LoVo (cell line): ENCODE measurements around the gene PDPN.
"Not testable (repeated sequence)": the region's sequence is repeated elsewhere in the genome, so short reads cannot be mapped to it uniquely, and the experiment has no call there.

ENCODE experiments used
- DNase-seq: peaks from one replicate; pipeline ENCODE4 v3.0.0-alpha.2; 2016; ENCODE audit warnings: low spot score

Gene PDPN

DNA sequence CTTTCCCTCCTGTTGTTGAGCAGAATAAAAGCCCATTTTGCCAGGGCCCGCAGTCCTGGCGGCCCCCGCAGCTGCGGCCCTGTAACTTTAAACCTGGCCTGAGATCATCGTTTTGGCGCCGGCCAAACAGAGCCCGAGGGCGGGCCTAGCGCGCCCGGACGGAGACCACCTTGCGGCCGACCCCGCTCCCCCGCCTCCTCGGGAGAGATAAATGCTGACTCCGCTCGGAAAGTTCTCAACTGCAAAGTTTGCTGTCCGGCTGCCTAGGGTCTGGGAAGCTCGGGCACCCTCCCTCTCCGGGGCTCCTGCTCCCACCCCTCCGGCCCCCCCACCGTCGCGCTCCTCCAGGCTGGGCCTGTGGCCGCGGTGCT lies at the start of gene PDPN:
PDPN (plus strand) TSS at position 238 of the 371 bp plus-strand sequence. CDS start 202 bp downstream, outside the sequence.
- no peak for DNase-seq

DNA sequence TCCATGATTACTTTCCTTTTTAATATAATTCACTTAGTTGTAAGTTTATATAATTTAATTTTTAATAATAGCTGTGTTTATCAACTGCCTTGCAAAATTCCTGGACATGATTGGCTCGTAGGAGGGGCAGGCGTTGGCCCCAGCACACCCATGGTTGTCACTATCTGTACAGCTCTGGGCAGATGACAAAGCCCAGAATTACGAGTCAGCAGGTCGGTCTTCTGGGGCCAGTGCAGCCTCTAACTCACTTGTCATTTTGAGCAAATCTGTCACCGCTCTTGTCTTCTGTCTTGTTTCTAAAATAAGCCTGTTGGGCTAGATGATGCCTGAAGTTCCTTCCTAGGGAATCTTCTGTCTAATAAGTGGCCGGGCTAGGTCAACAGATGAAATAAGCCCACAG lies 48.4 kb upstream of the PDPN start:
- no peak for DNase-seq

- no peak for DNase-seq
Observed at GRCh38 chr1:13536571-13536970, 47.1 kb upstream of the PDPN start.

- no peak for DNase-seq
Observed at GRCh38 chr1:13538832-13539231, 44.8 kb upstream of the PDPN start.

GRCh38 chr1:13539683-13540082 lies 43.9 kb upstream of the PDPN start:
- no peak for DNase-seq

DNA sequence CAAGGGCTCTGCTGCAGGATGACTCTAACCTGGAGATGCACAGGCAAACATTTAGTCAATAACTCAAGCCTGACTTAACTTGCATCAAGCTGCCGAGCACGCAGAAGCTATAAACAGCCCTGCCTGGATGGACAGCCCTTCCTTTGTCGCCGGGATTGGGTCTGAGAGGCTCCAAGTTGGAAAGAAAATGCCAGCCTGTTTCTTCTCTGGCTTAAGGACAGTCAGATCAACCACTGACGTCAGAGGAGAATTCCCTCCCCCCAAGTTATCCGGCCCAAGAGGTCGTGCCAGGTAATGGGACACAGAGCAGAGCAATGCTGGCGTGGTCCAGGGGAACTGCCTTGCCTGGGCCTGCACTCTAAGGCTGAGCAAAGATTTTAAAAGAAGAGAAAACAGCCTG lies 42.8 kb upstream of the PDPN start:
- no peak for DNase-seq

GRCh38 chr1:13541435-13542215 lies 42.0 kb upstream of the PDPN start:
- DNase-seq: no peak

DNA sequence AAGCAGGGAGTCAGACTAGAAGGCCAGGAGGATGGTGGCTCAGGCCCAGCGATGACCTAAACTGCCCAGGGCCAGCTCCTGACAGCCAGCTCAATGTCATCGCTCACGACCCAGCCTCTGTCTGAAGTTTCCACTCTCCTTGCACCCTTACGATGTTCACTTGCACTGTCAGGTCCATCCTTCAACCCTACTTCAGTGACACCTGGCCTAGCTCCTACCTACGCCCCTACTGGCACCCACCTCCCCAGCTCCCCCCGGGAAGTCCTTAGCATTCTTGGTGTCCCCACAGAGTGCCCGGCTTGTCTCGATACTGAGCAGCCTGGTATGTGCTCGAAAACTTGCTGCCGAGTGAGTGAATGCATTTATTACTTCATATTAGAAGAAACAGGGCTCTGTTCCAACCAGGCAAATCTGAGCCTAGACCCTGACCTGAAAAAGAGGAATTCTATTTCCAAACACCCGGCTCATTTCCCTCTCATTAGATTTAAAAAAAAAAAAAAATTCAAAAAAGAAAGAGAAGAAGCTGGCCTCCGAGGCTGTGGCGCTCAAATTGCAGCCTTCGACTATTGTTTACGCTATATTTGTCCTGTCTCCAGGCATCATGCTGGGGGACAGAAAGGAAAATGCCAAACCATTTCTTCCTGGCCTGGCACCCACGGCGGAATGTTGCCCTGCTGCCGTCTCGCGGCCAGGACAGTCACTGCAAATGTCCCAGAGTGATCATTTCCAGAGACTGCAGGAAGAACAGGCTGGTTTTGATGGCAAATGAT lies 40.0 kb upstream of the PDPN start:
- no peak for DNase-seq

- no peak for DNase-seq
Observed at GRCh38 chr1:13544221-13544556, 39.4 kb upstream of the PDPN start.

DNA sequence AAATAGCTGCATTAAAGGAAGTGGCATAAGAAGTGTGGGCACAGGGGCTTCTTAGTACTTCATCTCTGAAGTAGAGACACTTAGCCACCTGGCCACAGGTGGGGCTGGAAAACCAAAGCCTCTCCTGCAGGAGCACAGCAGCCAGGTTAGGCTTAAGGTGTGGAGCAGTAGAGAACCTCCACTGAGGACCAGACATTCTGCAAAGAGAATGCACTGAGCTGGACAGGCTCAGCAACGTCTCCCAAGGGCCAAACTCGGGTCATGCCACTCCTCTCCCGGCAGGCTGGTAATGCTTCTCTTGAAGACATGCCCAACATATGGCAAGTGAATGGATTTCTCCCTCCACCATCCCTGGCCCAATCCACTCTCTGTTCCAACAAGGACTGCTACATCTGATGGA lies 36.8 kb upstream of the PDPN start:
- DNase-seq: no peak

DNA sequence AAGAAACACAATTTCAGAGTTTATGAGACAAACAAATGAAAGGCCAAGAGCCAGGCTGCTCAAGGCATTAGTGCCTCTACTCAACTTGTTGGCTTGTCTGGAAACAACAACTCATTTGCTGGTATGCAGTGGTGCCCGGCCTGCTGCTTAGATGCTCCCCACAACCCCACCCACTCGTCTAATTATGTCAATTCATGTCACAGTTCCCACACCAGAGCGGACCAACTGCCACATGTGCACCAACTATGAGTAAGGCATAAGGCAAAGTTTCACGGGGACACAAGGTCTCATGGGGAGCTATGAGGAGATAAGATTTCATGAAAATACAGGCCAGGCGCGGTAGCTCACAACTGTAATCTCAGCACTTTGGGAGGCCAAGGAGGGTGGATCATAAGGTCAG lies 35.4 kb upstream of the PDPN start:
- DNase-seq: no peak

- DNase-seq: no peak
Observed at GRCh38 chr1:13549021-13549420, 34.6 kb upstream of the PDPN start.

GRCh38 chr1:13549521-13549920 lies 34.1 kb upstream of the PDPN start:
- no peak for DNase-seq

- no peak for DNase-seq
Observed at GRCh38 chr1:13550663-13551062, 33.0 kb upstream of the PDPN start.

- no peak for DNase-seq
Observed at GRCh38 chr1:13554798-13555197, 28.8 kb upstream of the PDPN start.

GRCh38 chr1:13556224-13556764 lies 27.3 kb upstream of the PDPN start:
- DNase-seq: no peak

GRCh38 chr1:13560541-13560940 lies 23.1 kb upstream of the PDPN start:
- no peak for DNase-seq

GRCh38 chr1:13562981-13563380 lies 20.7 kb upstream of the PDPN start:
- not testable (repeated sequence) for DNase-seq

DNA sequence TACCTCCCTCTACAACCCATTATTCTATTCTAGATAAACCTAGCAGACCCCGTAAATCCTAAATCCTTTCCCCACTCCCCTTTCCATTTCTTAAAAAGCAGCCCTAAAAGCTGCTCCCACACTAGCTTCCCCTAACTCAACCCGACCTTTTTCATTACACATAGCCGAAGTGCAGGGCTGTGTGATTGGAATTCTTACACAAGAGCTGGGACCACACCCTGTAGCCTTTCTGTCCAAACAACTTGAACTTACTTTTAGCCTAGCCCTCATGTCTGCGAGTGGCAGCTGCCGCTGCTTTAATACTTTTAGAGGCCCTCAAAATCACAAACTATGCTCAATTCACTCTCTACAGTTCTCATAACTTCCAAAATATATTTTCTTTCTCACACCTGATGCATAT lies 19.6 kb upstream of the PDPN start:
- DNase-seq: no peak

- not testable (repeated sequence) for DNase-seq
Observed at GRCh38 chr1:13570435-13570834, 13.2 kb upstream of the PDPN start.

- no peak for DNase-seq
Observed at GRCh38 chr1:13570924-13571323, 12.7 kb upstream of the PDPN start.

- no peak for DNase-seq
Observed at GRCh38 chr1:13573586-13573985, 10.0 kb upstream of the PDPN start.

GRCh38 chr1:13576926-13577325 lies 6.7 kb upstream of the PDPN start:
- no peak for DNase-seq
